GM13977 (cell line): ENCODE results near the gene GLS.
"Not testable (repeated sequence)": the region's sequence is repeated elsewhere in the genome, so short reads cannot be mapped to it uniquely, and the experiment has no call there.

Experiments
- DNase-seq: peaks from one replicate; pipeline ENCODE4 v3.0.0; 2012; ENCODE audit warnings: low spot score
- in situ Hi-C: fragments of 300-500 bp; cut with MboI; formaldehyde crosslinking; loops from one replicate; pipeline ENCODE4 v1.12.0; 2022; ENCODE audit warnings: low sequenced_read_pairs, low pct_unique_long_range_greater_than_20kb, mixed read lengths, inconsistent platforms; ENCODE audit not compliant: unreplicated experiment
- TF ChIP-seq, protein P1 (sequence below): IDR thresholded peaks from 2 replicates; pipeline ENCODE4 v1.5.1; 2012; ENCODE audit warnings: mild to moderate bottlenecking, control low read depth; ENCODE audit not compliant: insufficient read depth; ENCODE audit errors: extremely low read depth, missing control alignments

Gene GLS

DNA sequence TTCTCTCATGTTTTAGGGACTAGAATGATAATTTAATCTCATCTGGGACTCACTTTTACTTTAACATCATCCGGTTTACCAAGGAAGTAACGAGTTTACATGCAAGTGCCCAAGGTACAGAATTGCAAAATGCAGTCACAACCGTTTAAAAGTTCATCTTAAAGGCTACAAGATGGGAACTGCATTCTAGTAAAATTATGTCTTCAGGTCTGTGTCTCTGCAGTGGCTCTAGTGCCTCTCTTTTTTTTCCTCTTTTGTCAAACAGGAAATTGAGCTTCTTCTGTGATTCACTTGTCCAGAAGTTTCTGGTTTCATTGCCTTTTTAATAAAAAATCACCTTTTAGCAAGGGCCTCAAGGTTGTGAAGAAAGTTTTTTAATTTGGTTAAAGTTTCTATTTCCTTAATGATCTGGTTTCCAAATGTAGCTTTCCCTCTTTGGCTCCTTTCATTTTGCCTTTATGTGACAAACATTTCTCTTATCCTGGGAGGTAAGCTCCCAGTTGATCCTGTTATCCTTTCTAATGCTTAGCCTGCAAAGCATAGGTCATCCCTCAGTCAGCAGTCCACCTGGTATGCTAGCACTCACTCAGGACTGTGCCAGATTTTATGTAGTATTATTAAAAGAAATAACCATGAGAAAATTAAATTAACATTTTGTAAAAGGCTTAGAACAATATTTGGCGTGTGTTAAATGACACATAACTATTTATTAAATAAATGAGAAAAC lies 2.4 kb downstream of the GLS start:
- in situ Hi-C loops = no loop called here
- TF ChIP-seq, protein P1, sequence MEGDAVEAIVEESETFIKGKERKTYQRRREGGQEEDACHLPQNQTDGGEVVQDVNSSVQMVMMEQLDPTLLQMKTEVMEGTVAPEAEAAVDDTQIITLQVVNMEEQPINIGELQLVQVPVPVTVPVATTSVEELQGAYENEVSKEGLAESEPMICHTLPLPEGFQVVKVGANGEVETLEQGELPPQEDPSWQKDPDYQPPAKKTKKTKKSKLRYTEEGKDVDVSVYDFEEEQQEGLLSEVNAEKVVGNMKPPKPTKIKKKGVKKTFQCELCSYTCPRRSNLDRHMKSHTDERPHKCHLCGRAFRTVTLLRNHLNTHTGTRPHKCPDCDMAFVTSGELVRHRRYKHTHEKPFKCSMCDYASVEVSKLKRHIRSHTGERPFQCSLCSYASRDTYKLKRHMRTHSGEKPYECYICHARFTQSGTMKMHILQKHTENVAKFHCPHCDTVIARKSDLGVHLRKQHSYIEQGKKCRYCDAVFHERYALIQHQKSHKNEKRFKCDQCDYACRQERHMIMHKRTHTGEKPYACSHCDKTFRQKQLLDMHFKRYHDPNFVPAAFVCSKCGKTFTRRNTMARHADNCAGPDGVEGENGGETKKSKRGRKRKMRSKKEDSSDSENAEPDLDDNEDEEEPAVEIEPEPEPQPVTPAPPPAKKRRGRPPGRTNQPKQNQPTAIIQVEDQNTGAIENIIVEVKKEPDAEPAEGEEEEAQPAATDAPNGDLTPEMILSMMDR = no peak
- DNase-seq = no peak

DNA sequence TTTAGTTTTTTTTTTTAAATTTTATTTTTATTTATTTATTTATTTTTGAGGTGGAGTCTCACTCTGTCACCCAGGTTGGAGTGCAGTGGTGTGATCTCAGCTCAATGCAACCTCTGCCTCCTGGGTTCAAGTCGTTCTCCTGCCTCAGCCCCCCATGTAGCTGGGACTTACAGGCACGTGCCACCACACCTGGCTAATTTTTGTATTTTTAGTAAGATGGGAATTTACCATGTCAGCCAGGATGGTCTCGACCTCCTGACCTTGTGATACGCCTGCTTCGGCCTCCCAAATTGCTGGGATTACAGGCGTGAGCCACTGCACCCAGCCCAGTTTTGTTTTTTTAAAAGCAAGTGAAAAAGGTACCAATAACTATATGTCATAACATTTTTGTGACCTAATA lies 5.2 kb downstream of the GLS start:
- DNase-seq, in situ Hi-C loops: not testable (repeated sequence)

DNA sequence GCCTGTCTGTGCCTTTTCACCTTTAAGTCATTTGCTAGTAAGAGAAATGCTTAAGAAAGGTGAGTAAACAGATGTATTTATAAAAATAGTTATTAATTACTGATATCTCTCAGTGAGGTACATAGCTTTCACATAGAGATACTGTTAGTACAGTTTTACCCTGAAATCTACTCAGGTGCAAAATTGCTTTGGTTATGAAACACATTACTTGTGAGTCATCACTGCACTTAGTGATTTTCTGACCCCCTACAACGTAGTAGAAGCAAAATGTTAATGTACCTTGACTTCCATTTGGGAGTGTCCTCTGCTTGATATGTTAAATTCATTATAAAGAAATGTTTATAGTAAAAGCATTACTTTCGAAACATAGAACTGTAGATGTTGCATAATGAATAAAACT lies 6.5 kb downstream of the GLS start:
- TF ChIP-seq, protein P1 = no peak
- peak; percentile 48 for DNase-seq
- in situ Hi-C loops = no loop called here

DNA sequence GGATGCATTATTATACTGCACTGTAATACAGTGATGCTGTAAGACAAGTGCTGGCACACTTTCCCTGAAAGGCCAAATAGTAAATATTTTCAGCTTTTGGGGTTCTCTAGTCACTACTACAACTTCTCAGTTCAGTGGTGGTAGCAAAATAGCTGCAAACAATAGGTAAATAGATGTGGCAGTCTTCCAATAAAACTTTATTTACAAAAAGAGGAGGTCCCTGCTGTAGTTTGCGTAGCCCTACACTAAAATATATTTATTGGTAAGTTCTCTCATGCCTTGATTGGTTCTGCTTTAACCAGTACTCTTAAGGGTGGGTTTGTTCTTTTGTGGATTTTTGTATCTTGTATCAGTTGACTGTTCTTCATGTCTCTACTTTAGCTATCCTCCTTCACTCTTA lies 7.8 kb downstream of the GLS start:
- in situ Hi-C loops = no loop called here
- TF ChIP-seq, protein P1 = no peak
- no peak for DNase-seq

DNA sequence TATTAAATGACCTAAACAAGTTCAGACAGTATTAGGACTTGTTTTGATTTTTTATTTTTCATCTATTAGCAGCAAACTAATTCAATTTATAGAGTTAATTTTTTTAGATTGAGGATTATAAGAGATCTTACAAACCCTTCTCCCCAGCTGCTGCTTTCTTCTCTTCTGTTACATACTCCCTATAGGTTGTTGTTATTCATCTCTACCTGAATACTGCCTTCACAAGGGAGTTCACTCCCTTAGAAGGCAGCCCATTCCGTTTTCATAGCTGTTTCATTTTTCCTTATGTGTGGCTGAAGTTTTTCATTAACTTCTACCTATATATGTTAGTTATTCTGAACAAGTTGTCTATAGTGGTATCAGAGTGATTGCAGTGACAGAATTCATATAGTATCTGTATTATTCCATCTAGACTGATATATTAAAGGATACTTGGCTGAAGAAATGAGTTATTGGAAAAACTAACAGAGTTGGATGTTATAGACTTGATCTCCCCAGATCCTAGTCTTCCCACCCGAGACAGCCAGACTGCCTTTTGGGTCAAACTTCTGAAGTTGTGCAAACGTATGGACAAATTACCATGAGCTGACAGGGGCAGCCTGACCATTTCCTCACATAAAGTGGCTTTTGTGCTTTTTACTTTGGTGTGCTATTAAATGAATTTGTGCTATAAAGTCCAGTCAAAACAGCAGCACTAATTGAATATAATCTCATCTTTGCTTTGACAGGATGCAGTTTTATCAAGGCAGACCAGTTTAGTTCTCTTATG lies 8.7 kb downstream of the GLS start:
- TF ChIP-seq, protein P1 = no peak
- DNase-seq = no peak
- in situ Hi-C loops = no loop called here

- TF ChIP-seq, protein P1 = no peak
- DNase-seq = no peak
- in situ Hi-C loops = no loop called here
Observed at GRCh38 chr2:190891372-190891771, 10.8 kb downstream of the GLS start.

DNA sequence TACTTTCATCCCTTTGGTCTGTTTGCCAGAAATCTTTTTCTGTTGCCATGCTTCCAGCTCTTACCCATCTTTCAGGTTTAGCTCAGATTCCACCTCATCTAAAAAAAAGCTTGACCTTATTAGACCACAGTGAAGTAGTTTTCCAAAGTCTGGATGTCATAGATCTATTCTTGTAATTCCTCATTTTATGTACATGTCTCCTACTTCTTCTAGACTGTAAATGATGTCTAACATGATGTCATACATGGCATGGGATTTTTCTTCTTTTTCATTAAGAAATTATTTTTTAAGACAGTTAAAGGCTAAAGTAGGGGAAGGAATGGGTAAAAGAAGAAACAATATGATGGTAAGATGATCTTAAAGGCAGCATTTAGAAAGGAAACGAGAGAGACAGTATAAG lies 11.3 kb downstream of the GLS start:
- DNase-seq = no peak
- TF ChIP-seq, protein P1 = no peak
- in situ Hi-C loops = no loop called here
